ENCODE measurements around the gene SLC8A3. TPM values are rescaled to one million over a fixed set of nuclear protein-coding genes. Genes with fewer than 3 reads are reported as not detected.
A peak's percentile ranks its signal among the peaks of the same experiment; 100 is the strongest.

Gene SLC8A3
- total RNA-seq, 4 donors from 2014 or later = 0.19 to 1.7 (median 0.90) TPM

GRCh38 chr14:70014406-70015095 is 174.2 kb downstream of the SLC8A3 start:
- WGBS = 89% methylated on average over 7 of the region's 7 CpGs
- no peak for TF ChIP-seq EP300 (IDR thresholded peaks at IDR 0.05)
- no peak for TF ChIP-seq POLR2A (IDR thresholded peaks at IDR 0.05; ENCODE audit: low read depth)
- TF ChIP-seq POLR2AphosphoS5 (IDR thresholded peaks at IDR 0.05) = no peak
- TF ChIP-seq, protein P1, sequence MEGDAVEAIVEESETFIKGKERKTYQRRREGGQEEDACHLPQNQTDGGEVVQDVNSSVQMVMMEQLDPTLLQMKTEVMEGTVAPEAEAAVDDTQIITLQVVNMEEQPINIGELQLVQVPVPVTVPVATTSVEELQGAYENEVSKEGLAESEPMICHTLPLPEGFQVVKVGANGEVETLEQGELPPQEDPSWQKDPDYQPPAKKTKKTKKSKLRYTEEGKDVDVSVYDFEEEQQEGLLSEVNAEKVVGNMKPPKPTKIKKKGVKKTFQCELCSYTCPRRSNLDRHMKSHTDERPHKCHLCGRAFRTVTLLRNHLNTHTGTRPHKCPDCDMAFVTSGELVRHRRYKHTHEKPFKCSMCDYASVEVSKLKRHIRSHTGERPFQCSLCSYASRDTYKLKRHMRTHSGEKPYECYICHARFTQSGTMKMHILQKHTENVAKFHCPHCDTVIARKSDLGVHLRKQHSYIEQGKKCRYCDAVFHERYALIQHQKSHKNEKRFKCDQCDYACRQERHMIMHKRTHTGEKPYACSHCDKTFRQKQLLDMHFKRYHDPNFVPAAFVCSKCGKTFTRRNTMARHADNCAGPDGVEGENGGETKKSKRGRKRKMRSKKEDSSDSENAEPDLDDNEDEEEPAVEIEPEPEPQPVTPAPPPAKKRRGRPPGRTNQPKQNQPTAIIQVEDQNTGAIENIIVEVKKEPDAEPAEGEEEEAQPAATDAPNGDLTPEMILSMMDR (IDR thresholded peaks at IDR 0.05) = no peak
- intact Hi-C loops (cut with DNase I) = no loop called here

GRCh38 chr14:70013271-70013873 is 175.4 kb downstream of the SLC8A3 start:
- intact Hi-C loops (cut with DNase I) = no loop called here
- Histone ChIP-seq H3K27me3 (no peaks in the 10 kb centered on the region), H3K36me3 (no peaks in the 10 kb centered on the region), H3K4me3 (no peak overlapping the region), H3K27ac (replicated peaks in 1 of 4) (no peak overlapping the region), H3K9me3 (no peaks in the 10 kb centered on the region), H3K4me1 (peaks cover 0 to 13% (median 11%) of the 10 kb centered on the region in 4 donors)
- TF ChIP-seq, protein P1 (IDR thresholded peaks at IDR 0.05) = peak; percentile 19 to 43 (median 20)
- TF ChIP-seq POLR2A (IDR thresholded peaks at IDR 0.05; ENCODE audit: low read depth) = no peak
- 70% methylated on average over 2 of the region's 2 CpGs for WGBS
- no peak for DNase-seq (ENCODE audit: extremely low spot score)

More at GRCh38 chr14:70014406-70015095, 174.2 kb downstream of the SLC8A3 start:
- H3K36me3 ChIP-seq = no peaks in the 10 kb centered on the region
- H3K9me3 ChIP-seq = no peaks in the 10 kb centered on the region
- no peak for DNase-seq (ENCODE audit: extremely low spot score)
- H3K4me1 ChIP-seq = peaks cover 3 to 20% (median 17%) of the 10 kb centered on the region in 4 donors
- H3K27me3 ChIP-seq = no peaks in the 10 kb centered on the region
- no peak overlapping the region for H3K4me3 ChIP-seq
- no peak overlapping the region for H3K27ac ChIP-seq (replicated peaks in 1 of 4)

DNA sequence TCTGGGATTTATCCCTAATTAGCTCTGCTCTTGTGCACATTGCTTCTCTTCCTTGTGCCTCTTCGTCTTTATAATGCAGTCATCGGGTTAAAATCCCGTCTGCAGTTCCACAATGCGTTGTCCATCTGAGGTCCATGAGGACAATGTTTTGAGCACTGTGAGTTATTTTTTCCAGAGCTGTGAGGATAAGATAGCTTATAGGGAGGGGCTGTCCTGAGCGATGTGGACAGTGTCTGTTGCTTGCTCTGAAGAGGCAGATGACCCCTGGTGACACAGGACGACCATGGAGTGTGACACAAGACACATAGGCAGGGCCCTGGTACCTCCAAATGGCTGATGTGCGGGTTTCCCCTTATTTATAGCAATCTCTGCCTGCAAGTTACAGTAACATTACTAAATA is 177.0 kb downstream of the SLC8A3 start:
- H3K27me3 ChIP-seq = no peaks in the 10 kb centered on the region
- H3K27ac ChIP-seq (replicated peaks in 1 of 4) = no peak overlapping the region
- no peak for DNase-seq (ENCODE audit: extremely low spot score)
- TF ChIP-seq, protein P1 (IDR thresholded peaks at IDR 0.05) = no peak
- TF ChIP-seq POLR2AphosphoS5 (IDR thresholded peaks at IDR 0.05) = no peak
- no peak for TF ChIP-seq POLR2A (IDR thresholded peaks at IDR 0.05; ENCODE audit: low read depth)
- TF ChIP-seq EP300 (IDR thresholded peaks at IDR 0.05) = no peak
- H3K4me1 ChIP-seq = peaks cover 0 to 7% (median 7%) of the 10 kb centered on the region in 4 donors
- intact Hi-C loops (cut with DNase I) = no loop called here
- H3K36me3 ChIP-seq = no peaks in the 10 kb centered on the region
- H3K4me3 ChIP-seq = no peak overlapping the region
- H3K9me3 ChIP-seq = no peaks in the 10 kb centered on the region
- WGBS = 93% methylated on average over 7 of the region's 7 CpGs

- H3K4me3 ChIP-seq = no peak overlapping the region
- H3K27ac ChIP-seq (replicated peaks in 1 of 4) = no peak overlapping the region
- no peaks in the 10 kb centered on the region for H3K9me3 ChIP-seq
- no peak for DNase-seq (ENCODE audit: extremely low spot score)
- no peaks in the 10 kb centered on the region for H3K27me3 ChIP-seq
- H3K36me3 ChIP-seq = no peaks in the 10 kb centered on the region
- TF ChIP-seq, protein P1 (IDR thresholded peaks at IDR 0.05) = no peak
- H3K4me1 ChIP-seq = peaks cover 0 to 7% (median 7%) of the 10 kb centered on the region in 4 donors
- WGBS = 94% methylated on average over 6 of the region's 6 CpGs
- intact Hi-C loops (cut with DNase I) = no loop called here
Measured at GRCh38 chr14:70011098-70011497, 177.7 kb downstream of the SLC8A3 start.
